Measurements from ENCODE around the gene PARD6B. TPM values are rescaled to one million over a fixed set of nuclear protein-coding genes. Genes with fewer than 3 reads are reported as not detected.
"Not testable (repeated sequence)": the region's sequence is repeated elsewhere in the genome, so short reads cannot be mapped to it uniquely, and the experiment has no call there.

PARD6B gene
- total RNA-seq, 2 donors from 2014 or later, result 8.3 to 14.4 TPM

DNA sequence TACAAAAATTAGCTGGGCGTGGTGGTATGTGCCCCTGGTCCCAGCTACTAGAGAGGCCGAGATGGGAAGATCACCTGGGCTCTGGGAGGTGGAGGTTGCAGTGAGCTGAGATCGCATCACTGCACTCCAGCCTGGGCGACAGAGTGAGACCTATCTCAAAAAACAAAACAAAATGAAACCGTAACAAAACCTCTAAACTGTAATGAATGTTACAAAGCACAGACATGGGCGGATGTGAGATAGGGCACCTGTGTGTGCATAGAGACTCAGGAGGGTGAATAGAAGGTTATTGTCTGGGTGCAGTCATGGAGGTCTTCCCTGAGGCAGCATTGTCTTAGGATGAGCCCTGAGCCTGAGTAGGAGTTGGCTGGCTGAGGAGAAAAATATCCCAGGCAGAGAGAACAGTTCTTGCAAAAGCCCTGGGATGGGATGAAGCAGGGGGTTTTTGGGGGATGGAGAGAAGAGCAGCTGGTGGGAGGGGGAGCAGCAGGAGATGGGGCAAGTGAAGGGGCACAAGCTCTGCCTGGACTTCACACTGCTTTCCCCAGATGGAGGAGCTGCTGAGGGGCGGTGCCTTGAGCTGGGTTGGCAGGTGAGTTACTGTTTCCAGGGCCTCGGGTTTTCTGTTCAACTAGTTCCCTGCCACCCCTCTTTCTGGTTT is 68.6 kb downstream of the PARD6B start:
- intact Hi-C loops (cut with DNase I), result loop anchor here (10.0 kb wide), 1 partner anchor 505 kb away; no protein-coding TSS in a partner anchor
- Histone ChIP-seq H3K27ac (peak overlapping the region in 1 of 2 donors; percentile 30), H3K9me3 (no peaks in the 10 kb centered on the region), H3K36me3 (no peaks in the 10 kb centered on the region), H3K4me3 (no peak overlapping the region), H3K4me1 (replicated peaks) (no peaks in the 10 kb centered on the region), H3K27me3 (replicated peaks; ENCODE audit: insufficient read depth) (no peaks in the 10 kb centered on the region)
- no peak for DNase-seq (ENCODE audit: low spot score)
- no peak for TF ChIP-seq POLR2AphosphoS5 (IDR thresholded peaks at IDR 0.05)
- TF ChIP-seq, protein P1, sequence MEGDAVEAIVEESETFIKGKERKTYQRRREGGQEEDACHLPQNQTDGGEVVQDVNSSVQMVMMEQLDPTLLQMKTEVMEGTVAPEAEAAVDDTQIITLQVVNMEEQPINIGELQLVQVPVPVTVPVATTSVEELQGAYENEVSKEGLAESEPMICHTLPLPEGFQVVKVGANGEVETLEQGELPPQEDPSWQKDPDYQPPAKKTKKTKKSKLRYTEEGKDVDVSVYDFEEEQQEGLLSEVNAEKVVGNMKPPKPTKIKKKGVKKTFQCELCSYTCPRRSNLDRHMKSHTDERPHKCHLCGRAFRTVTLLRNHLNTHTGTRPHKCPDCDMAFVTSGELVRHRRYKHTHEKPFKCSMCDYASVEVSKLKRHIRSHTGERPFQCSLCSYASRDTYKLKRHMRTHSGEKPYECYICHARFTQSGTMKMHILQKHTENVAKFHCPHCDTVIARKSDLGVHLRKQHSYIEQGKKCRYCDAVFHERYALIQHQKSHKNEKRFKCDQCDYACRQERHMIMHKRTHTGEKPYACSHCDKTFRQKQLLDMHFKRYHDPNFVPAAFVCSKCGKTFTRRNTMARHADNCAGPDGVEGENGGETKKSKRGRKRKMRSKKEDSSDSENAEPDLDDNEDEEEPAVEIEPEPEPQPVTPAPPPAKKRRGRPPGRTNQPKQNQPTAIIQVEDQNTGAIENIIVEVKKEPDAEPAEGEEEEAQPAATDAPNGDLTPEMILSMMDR (IDR thresholded peaks at IDR 0.05), result no peak
- no peak for TF ChIP-seq POLR2A (IDR thresholded peaks at IDR 0.05)
- WGBS, result 97% methylated on average over 8 of the region's 8 CpGs

DNA sequence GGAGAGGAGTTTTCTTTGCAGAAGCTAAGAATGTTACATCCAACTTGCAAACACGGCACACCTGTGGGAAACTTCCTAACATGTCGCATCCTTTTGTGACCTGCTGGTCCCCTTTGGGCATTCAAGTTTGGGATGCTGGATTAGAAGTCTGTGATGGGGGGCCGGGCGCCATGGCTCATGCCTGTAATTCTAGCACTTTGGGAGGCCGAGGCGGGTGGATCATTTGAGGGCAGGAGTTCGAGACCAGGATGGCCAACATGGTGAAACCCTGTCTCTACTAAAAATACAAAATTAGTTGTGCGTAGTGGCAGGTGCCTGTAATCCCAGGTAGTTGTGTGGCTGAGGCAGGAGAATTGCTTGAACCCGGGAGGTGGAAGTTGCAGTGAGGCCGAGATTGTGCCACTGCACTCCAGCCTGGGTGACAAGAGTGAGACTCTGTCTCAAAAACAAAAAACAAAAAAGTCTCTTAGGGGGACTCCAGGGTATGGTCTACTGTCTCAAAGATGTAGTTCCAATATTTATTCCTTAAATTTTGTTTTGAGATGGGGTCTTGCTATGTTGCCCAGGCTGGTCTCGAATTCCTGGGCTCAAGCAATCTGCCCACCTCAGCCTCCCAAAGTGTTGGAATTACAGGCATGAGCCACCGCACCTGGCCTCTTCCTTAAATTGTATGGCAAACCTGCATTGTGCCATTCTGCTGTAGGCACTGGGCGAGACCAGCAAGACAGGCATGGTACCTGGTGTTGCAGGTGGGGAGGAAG is 69.8 kb downstream of the PARD6B start:
- intact Hi-C loops (cut with DNase I); DNase-seq (ENCODE audit: low spot score); H3K27ac ChIP-seq: not testable (repeated sequence)

DNA sequence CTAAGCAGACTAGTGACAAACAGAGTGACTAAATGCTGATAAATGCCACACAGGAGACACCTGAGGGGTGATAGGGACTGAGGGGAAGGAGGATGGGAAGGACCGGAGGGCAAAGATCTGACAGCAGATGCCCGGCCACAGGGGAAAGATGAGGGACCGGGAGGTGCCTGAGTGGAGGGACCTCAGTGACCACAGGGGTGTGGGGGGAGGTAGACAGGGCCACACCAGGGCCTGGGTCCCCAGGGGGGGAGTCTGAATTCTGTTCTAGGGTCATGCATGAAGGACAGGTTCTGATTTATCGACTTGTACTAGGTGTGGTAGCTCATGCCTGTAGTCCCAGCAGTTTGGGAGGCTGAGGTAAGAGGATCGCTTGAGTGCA is 70.4 kb downstream of the PARD6B start:
- no peaks in the 10 kb centered on the region for H3K9me3 ChIP-seq
- no peaks in the 10 kb centered on the region for H3K4me1 ChIP-seq (replicated peaks)
- H3K4me3 ChIP-seq, result no peak overlapping the region
- no peaks in the 10 kb centered on the region for H3K36me3 ChIP-seq
- WGBS, result 93% methylated on average over 5 of the region's 5 CpGs
- H3K27ac ChIP-seq, result no peak overlapping the region
- no peak for DNase-seq (ENCODE audit: low spot score)
- TF ChIP-seq, protein P1 (IDR thresholded peaks at IDR 0.05), result no peak
- TF ChIP-seq POLR2A (IDR thresholded peaks at IDR 0.05) (no peak), POLR2AphosphoS5 (IDR thresholded peaks at IDR 0.05) (no peak)
- H3K27me3 ChIP-seq (replicated peaks; ENCODE audit: insufficient read depth), result no peaks in the 10 kb centered on the region
- intact Hi-C loops (cut with DNase I), result no loop called here

More for the DNA sequence above, 69.8 kb downstream of the PARD6B start:
- not testable (repeated sequence) for H3K27me3 ChIP-seq (replicated peaks; ENCODE audit: insufficient read depth); H3K4me1 ChIP-seq (replicated peaks); H3K36me3 ChIP-seq; H3K9me3 ChIP-seq; H3K4me3 ChIP-seq
- WGBS, result 97% methylated on average over 13 of the region's 13 CpGs

DNA sequence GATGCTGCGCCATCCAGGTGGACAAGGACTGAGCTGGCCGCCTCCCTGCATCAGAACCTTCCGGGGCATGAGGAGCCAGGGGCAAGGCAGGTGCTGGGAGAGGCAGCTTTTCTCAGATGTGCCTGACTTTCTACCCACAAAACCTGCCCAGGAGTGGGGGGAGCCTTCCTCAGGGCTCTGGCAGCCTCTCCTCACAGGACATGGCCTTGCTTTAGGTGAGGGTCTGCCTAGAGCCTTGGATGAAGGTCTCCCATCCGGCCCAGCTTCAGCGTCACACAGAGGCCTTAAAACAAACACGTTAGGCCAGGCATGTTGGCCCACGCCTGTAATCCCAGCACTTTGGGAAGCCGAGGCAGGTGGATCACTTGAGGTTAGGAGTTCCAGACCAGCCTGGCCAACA is 70.9 kb downstream of the PARD6B start:
- H3K27ac ChIP-seq, result no peak overlapping the region
- H3K36me3 ChIP-seq, result no peaks in the 10 kb centered on the region
- H3K4me1 ChIP-seq (replicated peaks), result no peaks in the 10 kb centered on the region
- DNase-seq (ENCODE audit: low spot score), result no peak
- WGBS, result 91% methylated on average over 8 of the region's 8 CpGs
- no peaks in the 10 kb centered on the region for H3K27me3 ChIP-seq (replicated peaks; ENCODE audit: insufficient read depth)
- no peaks in the 10 kb centered on the region for H3K9me3 ChIP-seq
- H3K4me3 ChIP-seq, result no peak overlapping the region
- intact Hi-C loops (cut with DNase I), result no loop called here
- no peak for TF ChIP-seq POLR2A (IDR thresholded peaks at IDR 0.05)
- TF ChIP-seq, protein P1 (IDR thresholded peaks at IDR 0.05), result no peak
- TF ChIP-seq POLR2AphosphoS5 (IDR thresholded peaks at IDR 0.05), result no peak

DNA sequence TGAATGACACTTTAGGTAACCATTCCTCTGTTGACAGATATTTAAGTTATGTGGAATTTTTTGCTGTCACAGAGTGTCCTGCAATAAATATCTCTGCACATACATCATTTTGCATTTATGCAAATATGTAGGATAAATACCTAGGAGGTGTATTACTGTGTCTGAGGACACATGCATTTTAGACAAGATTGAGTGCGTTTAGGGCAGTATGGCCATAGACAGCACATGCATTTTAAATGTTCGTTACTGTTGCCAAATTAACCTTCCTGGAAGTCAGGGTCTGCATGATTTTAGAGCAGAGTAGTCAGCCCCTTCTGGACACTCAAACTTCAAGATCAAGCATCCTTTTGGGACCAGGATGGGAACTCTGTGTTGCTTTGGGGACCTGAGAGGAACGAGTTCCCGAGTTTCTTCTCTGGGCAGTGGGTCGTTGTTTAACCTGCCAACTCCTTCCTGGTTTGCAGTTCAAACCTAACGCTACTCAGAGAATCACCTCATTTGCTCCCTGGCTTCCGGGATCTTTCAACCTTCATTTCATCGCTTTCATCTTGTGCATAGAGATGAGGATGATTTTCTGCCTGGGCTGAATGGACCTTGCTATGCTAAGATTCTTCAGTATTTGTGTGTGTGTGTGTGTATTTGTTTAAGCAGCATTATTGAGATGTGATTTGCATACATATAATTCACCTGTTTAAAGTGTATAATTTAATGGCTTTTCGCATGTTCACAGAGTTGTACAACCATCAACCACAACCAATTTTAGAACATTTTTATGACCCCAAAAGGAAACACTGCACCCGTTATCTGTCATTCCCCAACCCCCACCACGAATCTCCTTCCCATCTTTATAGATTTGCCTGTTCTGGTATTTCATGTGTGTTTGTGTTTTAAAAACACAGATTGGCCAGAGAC is 73.3 kb downstream of the PARD6B start:
- H3K4me3 ChIP-seq, result no peak overlapping the region
- TF ChIP-seq POLR2AphosphoS5 (IDR thresholded peaks at IDR 0.05), result no peak
- TF ChIP-seq, protein P1 (IDR thresholded peaks at IDR 0.05), result no peak
- TF ChIP-seq POLR2A (IDR thresholded peaks at IDR 0.05), result no peak
- no peak for DNase-seq (ENCODE audit: low spot score)

More for the DNA sequence above, 73.3 kb downstream of the PARD6B start:
- 37% methylated on average over 11 of the region's 11 CpGs for WGBS
- Histone ChIP-seq H3K27me3 (replicated peaks; ENCODE audit: insufficient read depth) (no peaks in the 10 kb centered on the region), H3K9me3 (no peaks in the 10 kb centered on the region), H3K36me3 (no peaks in the 10 kb centered on the region), H3K4me1 (replicated peaks) (no peaks in the 10 kb centered on the region), H3K27ac (no peak overlapping the region)
- intact Hi-C loops (cut with DNase I), result no loop called here

All from prostate gland (tissue), 2 donors.